GM12878 (cell line): ENCODE results near the gene ADRA2B. TPM values are rescaled to one million over a fixed set of nuclear protein-coding genes. Genes with fewer than 3 reads are reported as not detected.

Source experiments
- ASH2L ChIP-seq: fragments of 300-600, 200-600 bp; sonication (generic); IDR thresholded peaks from 2 replicates; pipeline ENCODE4 v1.6.1; 2017; ENCODE audit warnings: low read depth, mild to moderate bottlenecking, borderline replicate concordance
- HDAC2 ChIP-seq: fragments of 200-600 bp; sonication (generic); IDR thresholded peaks from 2 replicates; pipeline ENCODE4 v1.6.1; 2017
- IKZF1 ChIP-seq: fragments of 450-650 bp; conservative IDR thresholded peaks from 2 replicates; pipeline ENCODE4 v1.6.1; 2017; ENCODE audit warnings: antibody characterized with exemption, mild to moderate bottlenecking
- IKZF2 ChIP-seq, 2 experiments: fragments of 450-650 bp; IDR thresholded peaks; 2 replicates each; pipeline ENCODE4 v1.6.1; 2017; ENCODE audit warnings: mild to moderate bottlenecking in 2 of 2, moderate library complexity in 2 of 2
- NR2C1 ChIP-seq: fragments of 450-650 bp; IDR thresholded peaks from 2 replicates; pipeline ENCODE4 v1.6.1; 2017; ENCODE audit warnings: antibody characterized with exemption, mild to moderate bottlenecking, moderate library complexity
- RAD21 ChIP-seq: IDR thresholded peaks from 2 replicates; pipeline ENCODE4 v1.6.1; 2011; ENCODE audit warnings: mild to moderate bottlenecking, low read depth, low read length, moderate library complexity; ENCODE audit not compliant: insufficient read depth
- polyA plus RNA-seq, 11 experiments: library from polyadenylated mRNA; depleted of rRNA in 4 of 11; unstranded in 6 of 11; stranded (reverse) in 5 of 11; fragments of >200 nt; fragmentation: Nextera tagmentation in 4 of 11; fragmentation: Illumina TruSeq in 1 of 11; extraction: Ambion mirVana in 4 of 11; extraction: Trizol in 1 of 11; gene quantifications; 1 replicate in 1 of 11; 2 replicates in 10 of 11; pipeline versions ENCODE4 v1.2.1 to v1.2.3, GENCODE V29; 2011 to 2016; ENCODE audit warnings: inconsistent platforms in 2 of 11, missing spikeins in 2 of 11, low read depth in 1 of 11
- total RNA-seq, 4 experiments: library from RNA; depleted of rRNA in 3 of 4; stranded (reverse); fragments of >200 nt in 3 of 4; fragmentation: Illumina TruSeq in 1 of 4; extraction: Trizol in 1 of 4; gene quantifications; 2 replicates each; pipeline versions ENCODE4 v1.2.1 to v1.2.3, GENCODE V29; 2013 to 2021
- TF ChIP-seq, protein P1 (sequence below): fragments of 450-650 bp; IDR thresholded peaks from 2 replicates; pipeline ENCODE4 v1.6.1; 2017; ENCODE audit warnings: antibody characterized with exemption, mild to moderate bottlenecking, moderate library complexity
- TF ChIP-seq, protein P2 (sequence below): IDR thresholded peaks from 2 replicates; pipeline ENCODE4 v1.6.1; 2012; ENCODE audit warnings: mild to moderate bottlenecking, low read depth, low read length

Gene ADRA2B
- total and polyA plus RNA-seq, 10 of the 15 experiments (the other 5 are each of a cell fraction or from before 2014, with no cell fraction given) = 0.01 to 0.10 (median 0.04) TPM; not detected in 6

DNA sequence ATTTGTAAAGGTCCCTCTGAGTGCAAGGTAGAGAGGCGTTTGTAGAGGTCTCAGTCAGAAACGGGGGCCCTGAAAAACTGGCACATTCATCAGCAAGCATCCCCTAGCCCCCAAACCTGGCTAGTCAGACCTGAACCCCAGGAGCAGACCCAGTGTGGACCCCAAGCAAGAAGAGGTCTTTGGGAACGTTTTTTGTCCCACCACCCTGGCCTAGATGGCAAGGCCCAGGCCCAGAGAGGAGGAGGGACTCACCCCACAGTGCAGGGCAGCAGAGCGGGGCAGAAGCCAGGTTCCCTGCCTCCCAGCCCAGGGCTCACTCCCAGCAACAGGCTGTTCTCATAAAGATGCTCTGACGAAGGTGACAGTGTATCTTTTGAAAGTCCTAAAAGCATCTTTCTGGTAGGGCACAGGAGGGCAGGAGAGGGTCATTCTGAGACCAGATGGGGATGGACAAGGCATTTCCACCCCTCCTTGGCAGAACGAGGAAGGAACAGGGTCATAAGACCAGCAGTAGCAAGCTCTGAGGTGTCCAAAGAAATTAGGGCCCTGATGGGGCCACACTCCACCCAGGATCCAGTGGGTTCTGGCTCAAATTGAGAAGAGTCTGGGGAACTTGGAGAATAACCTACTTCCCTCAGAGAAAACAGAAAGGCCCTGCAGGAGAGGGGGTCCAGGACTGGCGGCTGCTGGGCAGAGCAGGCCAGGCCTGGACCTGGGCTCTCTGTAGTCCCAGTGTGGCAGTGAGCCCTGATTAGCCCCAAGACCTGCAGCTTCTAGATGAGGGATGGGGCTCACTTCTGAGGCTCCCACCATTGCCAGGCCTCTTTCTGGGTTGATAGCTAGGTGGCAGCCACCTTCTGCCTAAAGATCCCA lies 18.2 kb downstream of the ADRA2B start (continued):
- no peak for TF ChIP-seq IKZF1
- TF ChIP-seq, protein P1, sequence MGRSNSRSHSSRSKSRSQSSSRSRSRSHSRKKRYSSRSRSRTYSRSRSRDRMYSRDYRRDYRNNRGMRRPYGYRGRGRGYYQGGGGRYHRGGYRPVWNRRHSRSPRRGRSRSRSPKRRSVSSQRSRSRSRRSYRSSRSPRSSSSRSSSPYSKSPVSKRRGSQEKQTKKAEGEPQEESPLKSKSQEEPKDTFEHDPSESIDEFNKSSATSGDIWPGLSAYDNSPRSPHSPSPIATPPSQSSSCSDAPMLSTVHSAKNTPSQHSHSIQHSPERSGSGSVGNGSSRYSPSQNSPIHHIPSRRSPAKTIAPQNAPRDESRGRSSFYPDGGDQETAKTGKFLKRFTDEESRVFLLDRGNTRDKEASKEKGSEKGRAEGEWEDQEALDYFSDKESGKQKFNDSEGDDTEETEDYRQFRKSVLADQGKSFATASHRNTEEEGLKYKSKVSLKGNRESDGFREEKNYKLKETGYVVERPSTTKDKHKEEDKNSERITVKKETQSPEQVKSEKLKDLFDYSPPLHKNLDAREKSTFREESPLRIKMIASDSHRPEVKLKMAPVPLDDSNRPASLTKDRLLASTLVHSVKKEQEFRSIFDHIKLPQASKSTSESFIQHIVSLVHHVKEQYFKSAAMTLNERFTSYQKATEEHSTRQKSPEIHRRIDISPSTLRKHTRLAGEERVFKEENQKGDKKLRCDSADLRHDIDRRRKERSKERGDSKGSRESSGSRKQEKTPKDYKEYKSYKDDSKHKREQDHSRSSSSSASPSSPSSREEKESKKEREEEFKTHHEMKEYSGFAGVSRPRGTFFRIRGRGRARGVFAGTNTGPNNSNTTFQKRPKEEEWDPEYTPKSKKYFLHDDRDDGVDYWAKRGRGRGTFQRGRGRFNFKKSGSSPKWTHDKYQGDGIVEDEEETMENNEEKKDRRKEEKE = no peak
- TF ChIP-seq, protein P2, sequence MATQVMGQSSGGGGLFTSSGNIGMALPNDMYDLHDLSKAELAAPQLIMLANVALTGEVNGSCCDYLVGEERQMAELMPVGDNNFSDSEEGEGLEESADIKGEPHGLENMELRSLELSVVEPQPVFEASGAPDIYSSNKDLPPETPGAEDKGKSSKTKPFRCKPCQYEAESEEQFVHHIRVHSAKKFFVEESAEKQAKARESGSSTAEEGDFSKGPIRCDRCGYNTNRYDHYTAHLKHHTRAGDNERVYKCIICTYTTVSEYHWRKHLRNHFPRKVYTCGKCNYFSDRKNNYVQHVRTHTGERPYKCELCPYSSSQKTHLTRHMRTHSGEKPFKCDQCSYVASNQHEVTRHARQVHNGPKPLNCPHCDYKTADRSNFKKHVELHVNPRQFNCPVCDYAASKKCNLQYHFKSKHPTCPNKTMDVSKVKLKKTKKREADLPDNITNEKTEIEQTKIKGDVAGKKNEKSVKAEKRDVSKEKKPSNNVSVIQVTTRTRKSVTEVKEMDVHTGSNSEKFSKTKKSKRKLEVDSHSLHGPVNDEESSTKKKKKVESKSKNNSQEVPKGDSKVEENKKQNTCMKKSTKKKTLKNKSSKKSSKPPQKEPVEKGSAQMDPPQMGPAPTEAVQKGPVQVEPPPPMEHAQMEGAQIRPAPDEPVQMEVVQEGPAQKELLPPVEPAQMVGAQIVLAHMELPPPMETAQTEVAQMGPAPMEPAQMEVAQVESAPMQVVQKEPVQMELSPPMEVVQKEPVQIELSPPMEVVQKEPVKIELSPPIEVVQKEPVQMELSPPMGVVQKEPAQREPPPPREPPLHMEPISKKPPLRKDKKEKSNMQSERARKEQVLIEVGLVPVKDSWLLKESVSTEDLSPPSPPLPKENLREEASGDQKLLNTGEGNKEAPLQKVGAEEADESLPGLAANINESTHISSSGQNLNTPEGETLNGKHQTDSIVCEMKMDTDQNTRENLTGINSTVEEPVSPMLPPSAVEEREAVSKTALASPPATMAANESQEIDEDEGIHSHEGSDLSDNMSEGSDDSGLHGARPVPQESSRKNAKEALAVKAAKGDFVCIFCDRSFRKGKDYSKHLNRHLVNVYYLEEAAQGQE = no peak
- no peak for TF ChIP-seq IKZF2 (IDR thresholded peaks at IDR 0.05)
- TF ChIP-seq NR2C1 = no peak
- TF ChIP-seq ASH2L = no peak
- peak; percentile 25; the same call in 1 of the 2 replicates for TF ChIP-seq RAD21
- no peak for TF ChIP-seq HDAC2
